HEK293 (cell line): ENCODE results near the gene SFXN2.

Experiments used
- SCRT2 ChIP-seq: fragments of 450-650 bp; formaldehyde crosslinking; IDR thresholded peaks from 2 replicates; pipeline ENCODE4 v1.5.1; 2016; ENCODE audit warnings: missing biosample characterization, missing genetic modification characterization
- ZBTB20 ChIP-seq: fragments of 450-650 bp; formaldehyde crosslinking; IDR thresholded peaks from 2 replicates; pipeline ENCODE4 v1.5.1; 2016; ENCODE audit warnings: missing biosample characterization, missing genetic modification characterization
- ZNF274 ChIP-seq, 2 experiments: fragments of 200-500 bp in 1 of 2; fragments of 450-650 bp in 1 of 2; sonication (Bioruptor generic) in 1 of 2; formaldehyde crosslinking in 1 of 2; IDR thresholded peaks; 2 replicates each; pipeline versions ENCODE4 v1.5.1 to v1.6.1; 2014 to 2016; ENCODE audit warnings: borderline replicate concordance in 1 of 2, inconsistent platforms in 1 of 2, low read length in 1 of 2, missing biosample characterization in 1 of 2, missing genetic modification characterization in 1 of 2
- TF ChIP-seq, protein P1 (sequence below): fragments of 450-650 bp; formaldehyde crosslinking; IDR thresholded peaks from 2 replicates; pipeline ENCODE4 v1.5.1; 2016; ENCODE audit warnings: missing biosample characterization, missing genetic modification characterization

DNA sequence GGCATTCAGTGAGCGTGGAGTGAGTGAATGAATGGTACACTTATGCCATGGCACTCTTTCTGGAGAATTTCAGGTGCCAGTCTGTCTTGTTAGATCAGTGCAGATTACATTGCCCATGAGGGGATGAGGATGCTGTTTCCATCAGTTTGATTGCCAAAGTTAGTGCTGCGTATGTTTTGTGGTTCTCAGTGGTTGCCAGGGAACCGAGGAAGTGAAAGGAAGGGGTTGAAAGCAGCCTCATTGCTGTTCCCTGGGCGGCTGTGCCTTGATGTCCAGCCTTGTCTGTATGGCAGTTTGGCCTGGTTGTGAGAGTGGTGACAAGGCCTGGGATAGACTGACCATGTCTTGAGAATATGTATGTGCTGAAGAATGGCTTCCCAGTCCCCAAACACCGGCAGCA is 59.5 kb downstream of the SFXN2 start:
- TF ChIP-seq SCRT2 (tag by site-specific recombination) (no peak), ZBTB20 (tag by site-specific recombination) (no peak), ZNF274 (IDR thresholded peaks at IDR 0.05; ENCODE audit: low read length) (no peak), ZNF274 (tag by site-specific recombination; IDR thresholded peaks at IDR 0.05; ENCODE audit: borderline replicate concordance) (no peak)
- TF ChIP-seq, protein P1, sequence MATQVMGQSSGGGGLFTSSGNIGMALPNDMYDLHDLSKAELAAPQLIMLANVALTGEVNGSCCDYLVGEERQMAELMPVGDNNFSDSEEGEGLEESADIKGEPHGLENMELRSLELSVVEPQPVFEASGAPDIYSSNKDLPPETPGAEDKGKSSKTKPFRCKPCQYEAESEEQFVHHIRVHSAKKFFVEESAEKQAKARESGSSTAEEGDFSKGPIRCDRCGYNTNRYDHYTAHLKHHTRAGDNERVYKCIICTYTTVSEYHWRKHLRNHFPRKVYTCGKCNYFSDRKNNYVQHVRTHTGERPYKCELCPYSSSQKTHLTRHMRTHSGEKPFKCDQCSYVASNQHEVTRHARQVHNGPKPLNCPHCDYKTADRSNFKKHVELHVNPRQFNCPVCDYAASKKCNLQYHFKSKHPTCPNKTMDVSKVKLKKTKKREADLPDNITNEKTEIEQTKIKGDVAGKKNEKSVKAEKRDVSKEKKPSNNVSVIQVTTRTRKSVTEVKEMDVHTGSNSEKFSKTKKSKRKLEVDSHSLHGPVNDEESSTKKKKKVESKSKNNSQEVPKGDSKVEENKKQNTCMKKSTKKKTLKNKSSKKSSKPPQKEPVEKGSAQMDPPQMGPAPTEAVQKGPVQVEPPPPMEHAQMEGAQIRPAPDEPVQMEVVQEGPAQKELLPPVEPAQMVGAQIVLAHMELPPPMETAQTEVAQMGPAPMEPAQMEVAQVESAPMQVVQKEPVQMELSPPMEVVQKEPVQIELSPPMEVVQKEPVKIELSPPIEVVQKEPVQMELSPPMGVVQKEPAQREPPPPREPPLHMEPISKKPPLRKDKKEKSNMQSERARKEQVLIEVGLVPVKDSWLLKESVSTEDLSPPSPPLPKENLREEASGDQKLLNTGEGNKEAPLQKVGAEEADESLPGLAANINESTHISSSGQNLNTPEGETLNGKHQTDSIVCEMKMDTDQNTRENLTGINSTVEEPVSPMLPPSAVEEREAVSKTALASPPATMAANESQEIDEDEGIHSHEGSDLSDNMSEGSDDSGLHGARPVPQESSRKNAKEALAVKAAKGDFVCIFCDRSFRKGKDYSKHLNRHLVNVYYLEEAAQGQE (tag by site-specific recombination) = no peak
